CD4-positive, alpha-beta T cell treated with Interleukin-15 for 1 hour (primary cell): ENCODE measurements around the gene CFAP410.

Experiments used
- DNase-seq: peaks from one replicate; pipeline ENCODE4 v3.0.0-alpha.2; 2020

Gene CFAP410

DNA sequence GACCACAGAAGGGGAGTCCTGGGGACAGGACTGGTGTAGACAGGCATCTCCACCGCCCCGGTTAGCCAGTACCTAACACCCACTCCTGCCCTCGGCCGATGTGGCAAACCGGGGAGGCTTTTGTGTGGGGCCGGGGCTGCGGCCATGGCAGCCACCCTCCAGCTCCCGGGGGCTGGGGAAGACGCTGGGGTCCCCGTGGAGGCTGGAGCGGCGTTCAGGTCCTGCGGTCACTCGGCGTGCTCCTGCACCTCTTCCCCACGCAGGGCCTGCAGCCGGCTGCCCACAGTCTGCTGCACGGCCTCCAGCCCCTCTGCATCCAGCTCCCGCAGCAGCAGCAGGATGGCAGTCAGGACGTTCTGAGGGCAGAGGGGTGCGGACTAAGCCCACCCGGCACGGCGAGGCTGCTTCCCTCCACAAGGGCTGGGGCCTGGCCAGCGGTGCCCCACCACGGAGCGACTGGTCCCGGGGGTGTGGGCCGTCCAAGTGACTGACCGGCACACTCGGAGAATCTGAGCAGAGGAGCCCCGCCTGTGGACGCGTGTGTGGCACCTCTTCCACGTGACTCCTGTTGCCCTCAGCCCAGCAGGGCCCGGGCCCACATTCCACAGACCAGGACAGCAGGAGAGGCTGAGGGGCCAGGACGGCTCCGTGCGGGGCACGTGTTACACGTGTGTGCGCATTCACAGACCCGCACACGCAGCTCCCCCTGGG is 9.1 kb downstream of the CFAP410 start:
- no peak for DNase-seq

DNA sequence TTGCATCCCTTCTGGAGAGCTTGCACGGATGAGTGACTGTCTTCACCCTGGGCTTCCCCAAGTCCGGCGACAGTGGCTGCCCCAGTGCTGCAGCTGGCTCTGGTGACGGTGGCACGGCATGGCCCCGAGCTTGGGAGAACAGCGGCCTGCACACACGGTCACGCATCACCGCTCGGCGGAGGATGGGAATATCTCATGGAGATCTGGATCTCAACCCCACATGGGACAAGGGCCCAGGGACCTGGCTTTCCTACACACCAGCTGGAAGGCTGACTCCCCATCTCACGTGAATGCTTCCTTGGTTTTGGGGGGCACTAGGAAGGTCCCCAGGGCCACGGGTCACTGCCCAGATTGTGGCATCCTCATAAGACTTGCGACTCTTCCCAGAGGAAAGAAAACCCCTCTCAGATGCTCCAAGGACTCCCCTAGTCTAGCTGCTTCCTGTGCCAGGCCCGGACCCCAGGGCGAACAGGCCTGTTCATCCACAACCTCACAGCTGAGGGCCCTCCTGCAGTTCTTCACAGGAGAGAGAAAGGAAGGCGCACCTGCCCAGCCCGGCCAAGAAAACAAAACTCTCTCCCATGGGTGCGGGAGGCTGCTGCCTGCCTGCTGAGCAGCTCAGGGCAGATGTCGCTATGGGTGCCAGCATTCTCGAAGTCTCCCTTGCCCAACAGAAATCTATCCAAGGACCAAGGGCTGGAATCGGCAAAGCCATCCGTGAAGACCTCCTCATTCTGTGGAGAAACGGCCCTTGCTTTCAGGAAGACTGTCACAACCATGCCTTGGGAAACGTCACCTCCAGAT is 9.9 kb downstream of the CFAP410 start:
- no peak for DNase-seq

DNA sequence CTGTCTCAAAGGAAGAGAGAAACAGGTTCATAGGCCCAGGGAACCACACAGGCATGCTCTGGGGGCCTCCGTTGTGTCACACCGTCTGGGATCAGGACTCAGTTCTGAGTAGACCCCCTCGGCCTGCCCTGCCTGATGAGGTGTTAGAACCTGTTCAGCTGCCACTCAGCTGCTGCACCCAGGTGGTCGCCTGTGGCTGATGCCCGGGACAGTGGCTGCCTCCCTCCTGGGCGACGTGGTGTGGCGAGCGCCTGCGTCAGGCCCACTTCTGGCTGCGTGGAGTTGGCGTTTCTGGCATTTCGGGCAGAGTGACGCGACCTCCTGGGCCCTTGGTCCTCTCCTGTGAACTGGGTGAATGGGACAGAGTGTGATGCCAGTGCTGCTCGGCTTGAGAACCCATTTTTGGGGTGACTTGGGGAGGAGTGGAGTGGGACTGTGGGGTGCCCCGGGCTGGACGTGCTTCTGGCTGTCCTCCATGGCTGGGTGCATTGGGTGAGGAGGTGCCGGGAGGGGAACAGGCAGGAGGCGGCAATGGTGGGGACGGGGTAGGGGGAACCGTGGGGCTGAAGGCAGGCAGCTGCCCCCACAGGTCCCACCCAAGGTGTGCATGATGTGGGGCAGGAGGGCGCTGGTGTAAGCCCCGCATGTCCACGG is 10.8 kb downstream of the CFAP410 start:
- DNase-seq = no peak

DNA sequence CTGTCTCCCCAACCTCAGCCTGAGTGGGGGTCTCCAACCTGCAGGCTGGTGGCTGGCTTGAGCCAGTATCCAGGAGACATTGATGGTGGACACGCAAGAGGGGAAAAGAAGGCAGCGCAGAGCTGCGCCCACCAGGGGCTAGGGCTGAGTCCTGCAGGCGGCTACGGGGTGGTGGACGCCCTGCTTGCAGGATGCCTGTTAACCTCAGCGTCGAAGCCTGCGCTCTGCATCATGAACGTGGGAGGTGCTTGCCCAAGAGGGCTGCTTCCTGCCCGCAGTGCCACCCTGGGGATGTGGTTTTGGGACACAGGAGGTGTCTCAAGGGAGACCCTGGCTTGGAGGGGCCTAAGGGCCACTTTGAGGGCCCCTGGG is 11.6 kb downstream of the CFAP410 start:
- DNase-seq = no peak

DNA sequence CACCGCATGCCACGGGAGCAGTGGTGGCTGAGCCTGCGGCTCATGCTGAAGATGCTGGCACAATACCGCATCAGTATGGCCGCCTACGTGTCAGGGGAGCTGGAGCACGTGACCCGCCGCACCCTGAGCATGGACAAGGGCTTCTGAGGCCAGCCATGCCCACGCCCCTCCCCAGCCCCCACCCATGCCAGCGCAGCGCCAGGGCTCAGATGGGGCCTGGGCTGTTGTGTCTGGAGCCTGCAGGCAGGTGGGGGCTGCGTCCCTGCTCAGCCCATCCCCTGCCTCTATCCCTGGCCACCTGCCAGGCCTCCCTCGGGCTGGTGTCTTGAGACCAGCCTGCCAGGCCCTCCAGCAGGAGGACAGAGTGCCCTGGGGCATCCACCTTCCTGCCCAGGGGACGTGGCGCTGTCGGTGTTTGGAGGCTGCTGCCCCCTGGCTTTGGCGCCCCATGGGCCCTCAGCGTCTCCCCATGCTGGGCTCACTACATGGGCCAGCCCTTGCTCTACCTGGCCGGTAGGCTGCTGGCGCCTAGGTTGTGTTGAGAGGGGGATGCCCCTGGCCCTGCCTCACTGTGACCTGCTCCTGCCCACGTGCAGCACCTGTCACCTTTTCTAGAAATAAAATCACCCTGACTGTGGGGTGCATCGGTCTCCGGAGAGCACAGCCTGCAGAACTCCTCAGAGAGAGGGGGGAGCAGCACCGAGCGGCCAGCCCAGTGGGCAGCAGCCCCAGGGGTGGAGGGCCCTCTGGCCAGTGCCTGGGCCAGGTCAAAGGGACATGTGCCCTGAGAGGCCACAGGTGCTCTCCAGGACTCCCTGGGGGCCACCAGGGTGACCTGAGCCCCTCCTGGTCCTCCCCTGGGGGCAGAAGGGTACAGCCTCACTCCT is 12.2 kb downstream of the CFAP410 start:
- DNase-seq = no peak

DNA sequence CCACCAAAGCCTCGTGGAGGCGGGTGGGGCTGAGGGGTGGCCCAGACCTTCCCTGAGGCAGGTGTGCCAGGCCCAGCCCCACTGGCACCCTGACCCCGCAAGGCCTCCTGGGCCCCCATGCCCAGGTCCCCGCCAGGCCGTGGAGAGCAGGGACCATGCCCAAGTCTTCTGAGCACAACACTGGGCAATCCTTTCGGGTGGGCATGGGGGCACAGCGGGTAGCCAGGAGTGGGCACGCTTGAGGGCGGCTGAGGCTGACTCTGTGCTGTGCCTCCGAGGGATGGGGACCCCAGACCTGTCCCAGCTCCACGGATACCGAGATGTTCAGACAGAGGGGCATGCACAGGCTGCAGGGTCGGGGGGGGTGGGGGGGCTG is 12.9 kb downstream of the CFAP410 start:
- no peak for DNase-seq

DNA sequence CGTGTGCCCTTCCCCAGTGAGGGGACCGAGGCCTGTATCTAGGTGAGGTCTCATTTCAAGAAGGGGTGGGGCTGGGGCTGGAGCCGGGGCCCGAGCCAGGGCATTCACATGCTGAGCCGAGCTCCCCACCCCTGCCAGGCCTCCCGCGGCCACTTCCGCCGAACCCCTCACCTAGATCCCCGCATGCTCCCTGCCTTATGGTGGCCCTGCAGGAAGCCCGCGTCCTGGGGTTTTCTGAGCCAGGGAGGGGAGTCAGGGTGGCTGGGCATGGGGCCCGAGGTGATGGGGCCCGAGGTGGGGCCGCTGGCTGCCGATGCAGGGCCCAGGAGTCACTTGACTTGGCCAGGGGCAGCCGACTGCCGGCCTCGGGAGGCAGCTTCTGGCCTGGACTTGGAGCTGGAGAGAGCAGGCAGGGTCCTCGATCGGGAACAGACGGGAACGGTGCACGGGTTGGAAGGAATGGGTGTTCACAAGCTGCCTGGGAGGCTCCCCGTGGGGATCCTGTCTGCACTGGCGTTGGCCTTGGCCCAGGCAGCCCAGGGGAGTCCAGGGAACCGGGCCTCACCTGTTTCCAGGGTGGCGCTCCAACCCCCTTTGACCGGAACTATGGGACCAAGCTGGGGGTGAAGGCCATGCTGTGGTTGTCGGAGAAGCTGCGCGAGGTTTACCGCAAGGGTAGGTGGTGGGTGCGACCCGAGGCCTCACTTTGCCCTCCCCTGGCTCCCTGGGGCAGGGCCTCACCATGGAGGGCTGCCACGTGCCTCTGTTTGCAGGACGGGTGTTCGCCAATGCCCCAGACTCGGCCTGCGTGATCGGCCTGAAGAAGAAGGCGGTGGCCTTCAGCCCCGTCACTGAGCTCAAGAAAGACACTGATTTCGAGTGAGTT is 13.6 kb downstream of the CFAP410 start:
- DNase-seq = no peak

DNA sequence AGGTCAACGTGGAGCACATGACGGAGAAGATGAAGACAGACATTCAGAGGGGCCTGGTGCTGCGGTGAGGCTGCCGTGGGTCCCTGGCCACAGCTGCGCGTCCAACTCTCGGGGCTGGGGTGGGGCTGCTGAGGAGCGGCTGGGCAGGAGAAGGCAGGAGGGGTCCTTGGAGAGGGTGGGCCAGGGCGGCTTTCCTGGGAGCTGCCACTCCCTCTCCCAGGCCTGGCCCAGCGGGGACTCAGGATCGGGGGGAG is 14.4 kb downstream of the CFAP410 start:
- DNase-seq = no peak

DNA sequence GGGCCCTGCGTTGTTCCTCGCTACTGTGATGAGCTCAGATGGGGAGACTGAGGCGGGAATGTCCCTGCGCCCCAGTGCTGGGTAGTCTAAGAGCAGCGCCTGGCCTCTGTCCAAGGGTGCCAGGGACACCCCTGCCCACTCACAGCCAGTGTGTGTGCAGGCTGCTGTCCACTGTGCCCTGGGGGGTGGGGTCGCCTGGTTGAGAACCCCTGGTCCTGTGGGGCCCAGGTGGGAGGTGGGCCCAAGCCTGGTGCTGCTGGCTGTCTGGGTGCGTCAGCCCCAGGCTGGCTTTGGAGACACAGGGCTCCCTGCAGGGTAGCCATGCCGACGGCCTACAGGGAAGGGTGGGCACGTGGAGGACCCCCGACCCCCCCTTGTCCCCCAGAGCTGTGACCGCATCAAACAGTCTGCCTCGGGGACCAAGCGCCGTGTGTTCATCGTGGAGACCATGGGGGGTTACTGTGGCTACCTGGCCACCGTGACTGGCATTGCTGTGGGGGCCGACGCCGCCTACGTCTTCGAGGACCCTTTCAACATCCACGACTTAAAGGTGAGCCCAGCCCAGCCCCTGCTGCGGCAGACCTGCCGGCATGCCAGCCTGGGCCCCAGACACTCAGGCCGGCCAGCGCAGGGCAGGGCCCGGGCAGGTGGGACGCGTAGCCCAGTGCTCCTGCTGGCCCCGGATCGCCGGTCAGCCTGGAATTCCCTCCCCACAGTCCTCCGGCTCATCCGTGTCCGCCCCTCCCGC is 14.9 kb downstream of the CFAP410 start:
- no peak for DNase-seq

DNA sequence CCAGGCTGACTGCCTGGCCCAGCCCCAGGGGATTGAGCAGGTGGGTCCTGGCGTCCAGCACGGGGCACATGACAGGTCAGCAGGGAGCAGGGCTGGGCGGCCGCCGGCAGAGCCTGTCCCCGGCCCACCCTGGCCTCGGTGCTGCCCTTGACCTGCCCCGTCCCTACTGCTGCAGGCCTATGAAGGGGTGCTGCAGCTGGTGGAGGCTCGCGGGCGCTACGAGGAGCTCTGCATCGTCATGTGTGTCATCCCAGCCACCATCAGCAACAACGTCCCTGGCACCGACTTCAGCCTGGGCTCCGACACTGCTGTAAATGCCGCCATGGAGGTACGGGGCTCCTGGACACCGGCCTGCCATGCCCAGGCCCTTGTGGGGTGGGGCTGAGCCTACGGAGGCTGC is 15.6 kb downstream of the CFAP410 start:
- DNase-seq = no peak

DNA sequence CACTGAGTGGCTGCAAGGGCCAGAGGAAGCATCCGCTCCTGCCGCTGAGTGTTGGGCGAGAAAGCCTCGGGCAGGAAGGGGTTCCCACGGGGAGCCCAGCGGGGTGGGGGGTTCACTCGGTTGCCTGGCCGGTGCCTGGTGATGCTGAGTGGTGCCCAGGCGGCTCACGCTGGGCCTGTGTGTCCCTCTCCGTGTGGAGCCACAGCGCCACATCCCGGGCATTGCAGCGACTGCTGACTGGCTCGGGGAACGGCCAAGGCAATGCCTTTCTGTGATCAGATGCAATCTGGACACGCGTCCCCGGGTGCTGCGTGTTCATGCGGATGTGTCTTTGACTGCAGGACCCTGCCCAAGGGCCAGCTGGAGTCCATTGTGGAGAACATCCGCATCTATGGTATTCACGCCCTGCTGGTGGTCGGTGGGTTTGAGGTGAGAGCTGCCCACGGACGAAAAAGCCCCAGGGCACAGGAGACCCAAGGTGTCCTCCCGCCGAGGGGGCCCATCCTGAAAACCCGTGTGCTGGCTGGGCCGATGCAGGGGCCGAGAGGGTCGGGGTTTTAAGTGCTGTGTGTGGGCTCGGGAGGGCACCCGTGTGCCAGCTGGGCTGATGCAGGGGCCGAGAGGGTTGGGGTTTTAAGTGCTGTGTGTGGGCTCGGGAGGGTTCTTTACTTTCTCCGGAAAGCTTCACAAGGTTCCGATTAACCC is 16.4 kb downstream of the CFAP410 start:
- no peak for DNase-seq

DNA sequence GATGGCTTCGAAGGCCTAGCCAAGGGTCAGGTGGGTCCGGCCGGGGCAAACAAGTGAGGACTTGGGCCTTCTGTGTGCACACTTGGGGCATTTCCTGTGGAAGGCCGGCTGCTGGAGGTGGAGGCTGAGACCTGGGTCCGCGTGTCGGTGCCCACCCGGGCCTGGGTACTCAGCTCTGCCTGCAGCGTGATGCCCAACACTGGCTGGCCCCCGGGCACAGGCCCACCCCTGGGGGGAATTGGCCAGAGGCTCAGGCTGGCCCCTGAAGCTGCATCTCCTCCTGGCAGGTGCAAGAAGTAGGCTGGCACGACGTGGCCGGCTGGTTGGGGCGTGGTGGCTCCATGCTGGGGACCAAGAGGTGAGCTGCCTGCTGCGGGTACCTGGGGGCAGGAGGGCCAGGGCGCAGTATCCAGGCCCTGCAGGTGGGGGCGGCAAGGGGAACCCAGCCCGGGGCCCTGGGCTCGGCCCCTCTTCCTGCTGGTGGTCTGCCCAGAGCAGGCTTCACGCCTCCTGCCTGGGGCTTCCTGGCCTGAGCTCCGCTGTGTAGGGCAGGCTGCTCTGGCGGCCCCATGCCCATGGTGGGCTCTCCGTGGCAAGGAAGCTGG is 17.2 kb downstream of the CFAP410 start:
- no peak for DNase-seq

DNA sequence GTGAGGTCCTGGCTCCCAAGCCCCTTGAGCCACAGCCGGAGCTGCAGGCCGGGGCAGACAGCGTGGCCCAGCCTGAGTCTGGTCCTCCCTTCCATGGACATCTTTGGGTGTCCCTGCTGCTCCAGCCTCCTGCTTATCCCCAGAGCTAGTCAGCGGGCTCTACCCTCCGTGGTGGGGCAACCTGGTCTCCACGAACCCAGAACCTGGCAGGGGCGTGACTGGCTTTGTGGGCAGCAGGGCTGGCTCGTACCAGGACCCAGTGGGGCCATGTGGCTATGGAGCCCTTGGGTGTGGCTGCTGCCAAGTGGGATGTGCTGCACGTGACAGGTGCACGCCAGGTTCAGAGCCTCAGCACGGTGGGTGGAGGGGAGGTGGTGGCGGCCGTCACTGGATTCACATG is 18.3 kb downstream of the CFAP410 start:
- no peak for DNase-seq

DNA sequence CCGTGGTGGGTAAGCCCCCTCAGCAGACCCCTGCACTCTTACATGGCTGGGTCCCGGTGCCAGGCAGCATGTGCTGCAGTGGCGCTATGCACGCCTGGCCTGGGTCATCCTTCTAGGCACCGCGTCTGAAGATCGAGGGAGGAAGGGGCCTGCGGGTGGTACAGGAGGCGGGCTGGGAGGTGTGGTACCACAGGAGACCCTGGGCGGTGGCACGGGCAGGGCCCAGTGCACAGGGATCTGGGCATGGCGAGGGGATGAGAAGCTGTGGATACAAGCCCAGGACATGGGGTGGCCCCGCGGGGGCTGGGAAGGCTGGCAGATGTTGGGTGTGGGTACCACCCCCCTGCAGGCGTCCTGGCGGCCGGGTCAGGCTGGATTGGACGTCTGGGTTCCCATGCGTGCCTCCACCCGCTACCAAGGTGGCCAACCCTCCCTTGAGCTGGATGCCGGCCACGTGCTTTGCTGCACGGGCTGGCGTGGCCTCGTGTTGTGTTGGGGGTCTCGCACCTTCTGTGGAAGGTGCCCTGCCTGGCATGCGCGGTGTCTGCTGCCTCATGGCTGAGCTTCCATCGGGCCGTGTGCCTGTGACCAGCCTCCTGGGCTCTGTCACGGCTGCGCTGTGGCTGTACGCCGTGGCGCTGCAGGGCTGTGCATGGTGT is 19.7 kb downstream of the CFAP410 start:
- DNase-seq = no peak

DNA sequence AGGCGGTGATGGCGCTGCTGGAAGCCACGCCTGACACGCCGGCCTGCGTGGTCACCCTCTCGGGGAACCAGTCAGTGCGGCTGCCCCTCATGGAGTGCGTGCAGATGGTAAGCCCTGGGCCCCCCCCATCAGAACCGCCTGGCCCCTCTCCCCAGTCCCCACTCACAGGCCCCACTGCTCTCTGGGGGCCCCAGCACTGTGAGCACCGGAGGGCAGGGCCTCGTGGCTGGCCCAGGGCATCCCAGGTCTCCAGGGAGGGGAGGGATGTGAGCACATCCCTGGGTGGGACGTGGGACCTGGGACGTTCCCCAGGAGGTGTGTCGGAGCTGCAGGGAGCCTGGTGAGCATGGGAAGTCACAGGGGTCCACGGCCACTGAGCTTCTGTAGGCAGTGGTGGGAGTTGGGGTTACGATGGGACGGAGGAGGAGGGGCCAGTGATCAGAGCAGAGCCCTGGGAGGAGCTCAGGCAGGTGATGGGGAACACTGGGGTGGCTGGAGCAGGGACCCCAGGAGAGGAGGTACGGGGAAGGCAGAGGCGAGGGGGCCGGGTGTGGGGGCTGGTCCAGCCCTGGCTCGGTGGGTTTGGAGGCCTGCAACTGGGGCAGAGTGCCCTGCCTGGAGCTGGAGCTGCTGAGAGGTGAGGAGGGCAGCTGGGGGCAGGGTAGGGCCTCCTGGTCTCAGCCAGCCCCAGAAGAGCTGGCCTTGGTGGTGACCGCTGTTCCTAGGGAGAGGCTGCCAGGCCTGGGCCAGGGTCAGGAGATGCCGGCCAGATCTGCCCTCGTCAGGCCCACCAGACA is 20.5 kb downstream of the CFAP410 start:
- DNase-seq = no peak

DNA sequence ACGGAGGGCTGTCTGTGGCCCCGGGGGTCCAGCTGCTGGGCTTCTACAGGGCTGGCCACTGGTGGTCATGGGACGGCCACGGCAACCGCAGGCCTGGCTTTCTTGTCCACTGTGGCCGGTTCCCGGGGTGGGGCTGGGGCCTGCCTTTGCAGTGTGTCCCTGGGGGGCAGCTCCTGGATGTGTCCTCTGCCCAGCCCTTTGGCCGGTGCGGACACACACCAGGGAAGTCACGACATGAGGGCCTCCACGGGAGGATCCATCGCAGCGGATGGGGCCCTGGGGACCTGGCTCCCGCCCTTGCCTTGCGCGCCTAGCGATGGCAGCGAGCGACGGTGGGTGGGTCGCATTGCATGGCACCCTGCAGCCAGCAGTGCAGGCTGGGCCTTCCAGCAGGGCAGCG is 21.3 kb downstream of the CFAP410 start:
- no peak for DNase-seq

DNA sequence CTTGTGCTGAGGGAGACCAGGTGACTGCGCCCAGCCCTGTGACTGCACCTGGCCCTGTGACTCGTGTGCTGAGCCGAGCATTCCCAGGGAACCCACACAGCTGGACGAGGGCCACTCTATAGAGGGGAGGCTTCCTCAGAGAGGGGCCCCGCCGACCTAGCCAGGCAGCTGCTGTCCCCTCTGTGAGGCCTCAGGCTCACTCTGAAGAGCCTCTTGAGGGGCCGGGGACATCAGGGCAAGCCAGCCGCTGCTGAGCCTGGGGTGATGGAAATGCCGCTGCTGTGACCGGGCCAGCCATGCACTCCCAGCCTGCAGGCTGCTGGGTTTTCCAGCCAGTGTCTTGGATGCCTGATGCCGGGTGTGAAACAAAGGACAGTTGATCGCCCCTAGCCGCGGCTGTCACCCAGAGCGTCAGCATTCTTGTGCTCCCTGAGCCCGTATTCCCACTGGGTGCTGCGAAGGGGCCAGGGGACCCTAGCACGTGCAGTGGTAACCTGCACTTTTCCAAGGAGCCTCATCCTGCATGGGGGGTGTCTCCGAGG is 21.9 kb downstream of the CFAP410 start:
- DNase-seq = no peak

DNA sequence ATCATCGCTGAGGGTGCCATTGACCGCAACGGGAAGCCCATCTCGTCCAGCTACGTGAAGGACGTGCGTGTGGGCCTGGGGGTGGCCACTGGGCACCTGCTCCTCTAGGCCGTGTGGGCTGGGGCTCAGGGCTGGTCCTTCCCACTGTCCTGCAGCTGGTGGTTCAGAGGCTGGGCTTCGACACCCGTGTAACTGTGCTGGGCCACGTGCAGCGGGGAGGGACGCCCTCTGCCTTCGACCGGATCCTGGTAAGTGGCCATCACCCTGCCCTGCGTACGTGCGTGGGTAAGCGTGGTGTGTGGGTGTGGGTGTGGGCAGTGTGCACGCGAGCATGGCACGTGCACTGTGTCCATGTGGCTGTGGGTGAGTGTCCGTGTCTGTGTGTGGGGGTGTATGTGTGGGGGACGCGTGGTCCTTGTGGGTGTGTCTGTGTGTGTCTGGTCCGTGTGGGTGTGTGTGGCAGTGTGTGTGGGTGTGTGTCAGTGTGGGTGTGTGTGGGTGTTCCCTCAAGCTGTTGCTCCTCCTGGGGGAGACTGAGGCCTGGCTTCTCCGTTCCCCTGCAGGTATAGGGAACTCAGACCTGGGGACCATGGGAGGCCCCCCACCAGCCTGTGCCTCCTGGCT is 22.8 kb downstream of the CFAP410 start:
- no peak for DNase-seq
